HEK293 (cell line): ENCODE measurements around the gene EPG5.

Experiments
- HIC1 ChIP-seq: fragments of 450-650 bp; formaldehyde crosslinking; IDR thresholded peaks from 2 replicates; pipeline ENCODE4 v1.5.1; 2016; ENCODE audit warnings: missing biosample characterization, missing genetic modification characterization
- TF ChIP-seq, protein P1 (sequence below): fragments of 450-650 bp; formaldehyde crosslinking; optimal IDR thresholded peaks from 2 replicates; pipeline ENCODE3; 2016; ENCODE audit warnings: missing biosample characterization, mild to moderate bottlenecking, missing genetic modification characterization

- no peak for TF ChIP-seq HIC1 (tag by site-specific recombination)
- TF ChIP-seq, protein P1, sequence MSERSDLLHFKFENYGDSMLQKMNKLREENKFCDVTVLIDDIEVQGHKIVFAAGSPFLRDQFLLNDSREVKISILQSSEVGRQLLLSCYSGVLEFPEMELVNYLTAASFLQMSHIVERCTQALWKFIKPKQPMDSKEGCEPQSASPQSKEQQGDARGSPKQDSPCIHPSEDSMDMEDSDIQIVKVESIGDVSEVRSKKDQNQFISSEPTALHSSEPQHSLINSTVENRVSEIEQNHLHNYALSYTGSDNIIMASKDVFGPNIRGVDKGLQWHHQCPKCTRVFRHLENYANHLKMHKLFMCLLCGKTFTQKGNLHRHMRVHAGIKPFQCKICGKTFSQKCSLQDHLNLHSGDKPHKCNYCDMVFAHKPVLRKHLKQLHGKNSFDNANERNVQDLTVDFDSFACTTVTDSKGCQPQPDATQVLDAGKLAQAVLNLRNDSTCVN (tag by site-specific recombination): no peak
These were observed 160.9 kb downstream of the EPG5 start for GRCh38 chr18:45806226-45806625.
